Measurements from ENCODE around the gene AQP5.

AQP5 gene

DNA sequence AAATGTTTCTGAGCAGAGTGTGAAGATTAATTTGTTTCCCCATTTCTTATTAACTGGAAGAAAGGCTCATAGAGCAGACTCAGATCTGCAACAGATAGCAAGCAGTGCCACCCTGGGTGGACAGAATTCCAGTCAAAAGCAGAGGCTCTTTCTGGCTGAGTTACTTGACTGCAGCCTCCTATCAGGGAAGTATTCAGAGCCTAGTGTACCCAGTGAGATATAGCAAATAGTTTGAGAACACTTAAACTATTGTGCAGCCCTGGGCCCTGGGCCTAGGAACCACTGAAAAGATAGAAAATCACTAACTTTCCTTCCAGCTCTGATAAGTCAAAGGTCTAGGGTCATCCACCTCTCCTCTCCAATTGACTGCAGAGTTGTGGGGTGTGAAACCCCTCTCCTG lies 22.4 kb upstream of the AQP5 start:
- Histone ChIP-seq H3K14ac (ENCODE audit: low read length) (no peak overlapping the region), H3K27me3 (ENCODE audit: control insufficient read depth in 3 of 3, insufficient read depth in 3 of 3, low read depth in 1 of 3, low read length in 3 of 3) (peaks cover 0 to 52% (median 0%) of the 10 kb centered on the region in 3 experiments)

GRCh38 chr12:49939707-49940106 lies 22.0 kb upstream of the AQP5 start:
- H3K4me2 ChIP-seq (ENCODE audit: insufficient read depth, low read length, poor library complexity, severe bottlenecking), result no peak overlapping the region
- peaks cover 0 to 2% of the 10 kb centered on the region in 2 donors for H3K4me1 ChIP-seq (ENCODE audit: control insufficient read depth in 2 of 2, insufficient read depth in 1 of 2, low read depth in 1 of 2, low read length in 2 of 2)
- H3K14ac ChIP-seq (ENCODE audit: low read length), result no peak overlapping the region
- no peak overlapping the region for H4K8ac ChIP-seq (ENCODE audit: low read depth, low read length)
- H2BK5ac ChIP-seq (ENCODE audit: low read length), result no peak overlapping the region
- peak overlapping the region; percentile 11 for H2AK5ac ChIP-seq (ENCODE audit: low read depth, low read length)
- H3K18ac ChIP-seq (ENCODE audit: low read length), result peak overlapping the region; percentile 11
- no peak overlapping the region for H2BK15ac ChIP-seq (ENCODE audit: low read length)
- DNase-seq (ENCODE audit: low spot score), result no peak
- no peak overlapping the region for H2BK12ac ChIP-seq (ENCODE audit: low read length)
- no peak overlapping the region for H3K23ac ChIP-seq (ENCODE audit: low read depth, low read length, poor library complexity)
- no peak overlapping the region for H2BK120ac ChIP-seq (ENCODE audit: low read depth, low read length)
- no peak overlapping the region for H3K4me3 ChIP-seq (ENCODE audit: low read length in 2 of 2)
- peaks cover 0 to 2% of the 10 kb centered on the region in 2 donors for H3K9me3 ChIP-seq (replicated peaks in 1 of 2; ENCODE audit: control insufficient read depth in 2 of 2, insufficient read depth in 1 of 2, low read depth in 1 of 2, low read length in 2 of 2)
- no CpG with 5 or more reads among the region's 1 CpG for WGBS, 2 donors (ENCODE audit: extremely low coverage in 2 of 2, insufficient read length in 2 of 2, insufficient replicate concordance in 1 of 2)
- H2AFZ ChIP-seq (ENCODE audit: low read length), result no peak overlapping the region
- H3K27me3 ChIP-seq (ENCODE audit: control insufficient read depth in 3 of 3, insufficient read depth in 3 of 3, low read depth in 1 of 3, low read length in 3 of 3), result peaks cover 0 to 56% (median 2%) of the 10 kb centered on the region in 3 experiments
- no peak overlapping the region for H3K27ac ChIP-seq (replicated peaks; ENCODE audit: low read length)
- H3K9ac ChIP-seq (ENCODE audit: low read depth, low read length, poor library complexity), result no peak overlapping the region
- H4K91ac ChIP-seq (ENCODE audit: low read depth, low read length, poor library complexity), result no peak overlapping the region
- H3K4ac ChIP-seq (ENCODE audit: low read length), result no peak overlapping the region
- no peaks in the 10 kb centered on the region for H3K79me1 ChIP-seq (ENCODE audit: low read depth, low read length)
- no peaks in the 10 kb centered on the region for H3K36me3 ChIP-seq (replicated peaks in 1 of 2; ENCODE audit: control insufficient read depth in 2 of 2, insufficient read depth in 2 of 2, low read length in 2 of 2)

More for the DNA sequence above, 22.4 kb upstream of the AQP5 start:
- peaks cover 0 to 2% of the 10 kb centered on the region in 2 donors for H3K9me3 ChIP-seq (replicated peaks in 1 of 2; ENCODE audit: control insufficient read depth in 2 of 2, insufficient read depth in 1 of 2, low read depth in 1 of 2, low read length in 2 of 2)
- no peak overlapping the region for H3K4ac ChIP-seq (ENCODE audit: low read length)
- H3K4me2 ChIP-seq (ENCODE audit: insufficient read depth, low read length, poor library complexity, severe bottlenecking), result no peak overlapping the region
- no peaks in the 10 kb centered on the region for H3K79me1 ChIP-seq (ENCODE audit: low read depth, low read length)
- no peak overlapping the region for H4K8ac ChIP-seq (ENCODE audit: low read depth, low read length)
- H4K91ac ChIP-seq (ENCODE audit: low read depth, low read length, poor library complexity), result no peak overlapping the region
- no peak overlapping the region for H2AK5ac ChIP-seq (ENCODE audit: low read depth, low read length)
- H3K18ac ChIP-seq (ENCODE audit: low read length), result no peak overlapping the region
- no peak for DNase-seq (ENCODE audit: low spot score)
- no peaks in the 10 kb centered on the region for H3K36me3 ChIP-seq (replicated peaks in 1 of 2; ENCODE audit: control insufficient read depth in 2 of 2, insufficient read depth in 2 of 2, low read length in 2 of 2)
- H3K4me1 ChIP-seq (ENCODE audit: control insufficient read depth in 2 of 2, insufficient read depth in 1 of 2, low read depth in 1 of 2, low read length in 2 of 2), result peaks cover 0 to 2% of the 10 kb centered on the region in 2 donors
- H3K27ac ChIP-seq (replicated peaks; ENCODE audit: low read length), result no peak overlapping the region
- no peak overlapping the region for H2BK12ac ChIP-seq (ENCODE audit: low read length)
- H3K4me3 ChIP-seq (ENCODE audit: low read length in 2 of 2), result no peak overlapping the region
- H2AFZ ChIP-seq (ENCODE audit: low read length), result no peak overlapping the region
- no peak overlapping the region for H3K23ac ChIP-seq (ENCODE audit: low read depth, low read length, poor library complexity)
- H2BK120ac ChIP-seq (ENCODE audit: low read depth, low read length), result no peak overlapping the region
- H2BK5ac ChIP-seq (ENCODE audit: low read length), result no peak overlapping the region
- no peak overlapping the region for H3K9ac ChIP-seq (ENCODE audit: low read depth, low read length, poor library complexity)
- H2BK15ac ChIP-seq (ENCODE audit: low read length), result no peak overlapping the region

- Histone ChIP-seq H3K9me3 (replicated peaks in 1 of 2; ENCODE audit: control insufficient read depth in 2 of 2, insufficient read depth in 1 of 2, low read depth in 1 of 2, low read length in 2 of 2) (no peaks in the 10 kb centered on the region), H3K4me1 (ENCODE audit: control insufficient read depth in 2 of 2, insufficient read depth in 1 of 2, low read depth in 1 of 2, low read length in 2 of 2) (peaks cover 2% of the 10 kb centered on the region in 2 donors), H2AK5ac (ENCODE audit: low read depth, low read length) (peak overlapping the region; percentile 51), H3K27ac (replicated peaks; ENCODE audit: low read length) (no peak overlapping the region), H2AFZ (ENCODE audit: low read length) (no peak overlapping the region), H4K91ac (ENCODE audit: low read depth, low read length, poor library complexity) (no peak overlapping the region), H3K18ac (ENCODE audit: low read length) (no peak overlapping the region), H3K27me3 (ENCODE audit: control insufficient read depth in 3 of 3, insufficient read depth in 3 of 3, low read depth in 1 of 3, low read length in 3 of 3) (peaks cover 0 to 75% (median 3%) of the 10 kb centered on the region in 3 experiments), H2BK15ac (ENCODE audit: low read length) (no peak overlapping the region), H3K79me1 (ENCODE audit: low read depth, low read length) (no peaks in the 10 kb centered on the region), H3K36me3 (replicated peaks in 1 of 2; ENCODE audit: control insufficient read depth in 2 of 2, insufficient read depth in 2 of 2, low read length in 2 of 2) (no peaks in the 10 kb centered on the region), H4K8ac (ENCODE audit: low read depth, low read length) (no peak overlapping the region), H3K4ac (ENCODE audit: low read length) (no peak overlapping the region), H3K23ac (ENCODE audit: low read depth, low read length, poor library complexity) (no peak overlapping the region), H2BK12ac (ENCODE audit: low read length) (peak overlapping the region; percentile 68), H3K14ac (ENCODE audit: low read length) (no peak overlapping the region), H3K9ac (ENCODE audit: low read depth, low read length, poor library complexity) (no peak overlapping the region), H2BK120ac (ENCODE audit: low read depth, low read length) (no peak overlapping the region), H3K4me3 (ENCODE audit: low read length in 2 of 2) (no peak overlapping the region), H3K4me2 (ENCODE audit: insufficient read depth, low read length, poor library complexity, severe bottlenecking) (no peak overlapping the region), H2BK5ac (ENCODE audit: low read length) (no peak overlapping the region)
- WGBS, 2 donors (ENCODE audit: extremely low coverage in 2 of 2, insufficient read length in 2 of 2, insufficient replicate concordance in 1 of 2), result no CpG with 5 or more reads among the region's 13 CpGs
- no peak for DNase-seq (ENCODE audit: low spot score)
These were observed 19.8 kb upstream of the AQP5 start for GRCh38 chr12:49941556-49942511.

GRCh38 chr12:49942512-49942893 lies 19.2 kb upstream of the AQP5 start:
- Histone ChIP-seq H3K4me2 (ENCODE audit: insufficient read depth, low read length, poor library complexity, severe bottlenecking) (no peak overlapping the region), H3K4me1 (ENCODE audit: control insufficient read depth in 2 of 2, insufficient read depth in 1 of 2, low read depth in 1 of 2, low read length in 2 of 2) (peaks cover 2% of the 10 kb centered on the region in 2 donors), H3K79me1 (ENCODE audit: low read depth, low read length) (no peaks in the 10 kb centered on the region), H3K4me3 (ENCODE audit: low read length in 2 of 2) (no peak overlapping the region), H2BK120ac (ENCODE audit: low read depth, low read length) (no peak overlapping the region), H2BK12ac (ENCODE audit: low read length) (no peak overlapping the region), H4K8ac (ENCODE audit: low read depth, low read length) (no peak overlapping the region), H3K4ac (ENCODE audit: low read length) (no peak overlapping the region), H3K18ac (ENCODE audit: low read length) (no peak overlapping the region), H3K27ac (replicated peaks; ENCODE audit: low read length) (no peak overlapping the region), H3K9me3 (replicated peaks in 1 of 2; ENCODE audit: control insufficient read depth in 2 of 2, insufficient read depth in 1 of 2, low read depth in 1 of 2, low read length in 2 of 2) (no peaks in the 10 kb centered on the region), H3K27me3 (ENCODE audit: control insufficient read depth in 3 of 3, insufficient read depth in 3 of 3, low read depth in 1 of 3, low read length in 3 of 3) (peaks cover 0 to 75% (median 3%) of the 10 kb centered on the region in 3 experiments), H4K91ac (ENCODE audit: low read depth, low read length, poor library complexity) (no peak overlapping the region), H3K36me3 (replicated peaks in 1 of 2; ENCODE audit: control insufficient read depth in 2 of 2, insufficient read depth in 2 of 2, low read length in 2 of 2) (no peaks in the 10 kb centered on the region), H2BK5ac (ENCODE audit: low read length) (no peak overlapping the region), H3K14ac (ENCODE audit: low read length) (no peak overlapping the region), H3K9ac (ENCODE audit: low read depth, low read length, poor library complexity) (peak overlapping the region; percentile 61), H3K23ac (ENCODE audit: low read depth, low read length, poor library complexity) (no peak overlapping the region), H2AFZ (ENCODE audit: low read length) (no peak overlapping the region), H2BK15ac (ENCODE audit: low read length) (no peak overlapping the region), H2AK5ac (ENCODE audit: low read depth, low read length) (peak overlapping the region; percentile 67)
- DNase-seq (ENCODE audit: low spot score), result no peak
- WGBS, 2 donors (ENCODE audit: extremely low coverage in 2 of 2, insufficient read length in 2 of 2, insufficient replicate concordance in 1 of 2), result no CpG with 5 or more reads among the region's 3 CpGs
